Neutrophil (primary cell): ENCODE data around the gene MSGN1.

Experiments used
- H3K27ac ChIP-seq: fragments of 200-600 bp; sonication (generic); 2 replicates; pipeline ENCODE4 v1.5.1; 2016; ENCODE audit warnings: mild to moderate bottlenecking, moderate library complexity
- H3K27me3 ChIP-seq: fragments of 200-600 bp; sonication (generic); 2 replicates; pipeline ENCODE4 v1.6.0; 2016; ENCODE audit warnings: mild to moderate bottlenecking
- H3K36me3 ChIP-seq: fragments of 200-600 bp; sonication (generic); 2 replicates; pipeline ENCODE4 v1.5.1; 2017
- H3K4me1 ChIP-seq, 2 experiments: fragments of 200-600 bp in 1 of 2; sonication (generic) in 1 of 2; 1 replicate in 1 of 2; 2 replicates in 1 of 2; pipeline versions ENCODE4 v1.5.1 to v1.6.1; 2013 to 2016; ENCODE audit warnings: low read depth in 1 of 2, low read length in 1 of 2, mild to moderate bottlenecking in 1 of 2, moderate library complexity in 1 of 2; ENCODE audit not compliant: control insufficient read depth in 1 of 2, insufficient read depth in 1 of 2
- H3K4me3 ChIP-seq, 2 experiments: fragments of 200-600 bp in 1 of 2; sonication (generic) in 1 of 2; 1 replicate in 1 of 2; 2 replicates in 1 of 2; pipeline ENCODE4 v1.5.1; 2013 to 2016; ENCODE audit warnings: low read depth in 1 of 2, low read length in 1 of 2, mild to moderate bottlenecking in 1 of 2, moderate library complexity in 1 of 2
- H3K9me3 ChIP-seq: fragments of 200-600 bp; sonication (generic); 2 replicates; pipeline ENCODE4 v1.5.1; 2016
- CTCF ChIP-seq: fragments of 200-600 bp; sonication (generic); IDR thresholded peaks from 2 replicates; pipeline ENCODE4 v1.5.1; 2016; ENCODE audit warnings: antibody characterized with exemption

The MSGN1 gene

GRCh38 chr2:17792515-17792914 is 23.7 kb upstream of the MSGN1 start:
- Histone ChIP-seq H3K27ac (no peak overlapping the region), H3K9me3 (no peaks in the 10 kb centered on the region), H3K27me3 (peaks cover 27% of the 10 kb centered on the region), H3K4me1 (no peaks in the 10 kb centered on the region), H3K36me3 (no peaks in the 10 kb centered on the region), H3K4me3 (no peak overlapping the region)
- no peak for TF ChIP-seq CTCF

- no peak overlapping the region for H3K4me3 ChIP-seq
- H3K27me3 ChIP-seq, result peaks cover 27% of the 10 kb centered on the region
- H3K9me3 ChIP-seq, result no peaks in the 10 kb centered on the region
- TF ChIP-seq CTCF, result no peak
- H3K4me1 ChIP-seq, result no peaks in the 10 kb centered on the region
- no peaks in the 10 kb centered on the region for H3K36me3 ChIP-seq
- H3K27ac ChIP-seq, result no peak overlapping the region
These were observed 23.0 kb upstream of the MSGN1 start for GRCh38 chr2:17793296-17793695.

DNA sequence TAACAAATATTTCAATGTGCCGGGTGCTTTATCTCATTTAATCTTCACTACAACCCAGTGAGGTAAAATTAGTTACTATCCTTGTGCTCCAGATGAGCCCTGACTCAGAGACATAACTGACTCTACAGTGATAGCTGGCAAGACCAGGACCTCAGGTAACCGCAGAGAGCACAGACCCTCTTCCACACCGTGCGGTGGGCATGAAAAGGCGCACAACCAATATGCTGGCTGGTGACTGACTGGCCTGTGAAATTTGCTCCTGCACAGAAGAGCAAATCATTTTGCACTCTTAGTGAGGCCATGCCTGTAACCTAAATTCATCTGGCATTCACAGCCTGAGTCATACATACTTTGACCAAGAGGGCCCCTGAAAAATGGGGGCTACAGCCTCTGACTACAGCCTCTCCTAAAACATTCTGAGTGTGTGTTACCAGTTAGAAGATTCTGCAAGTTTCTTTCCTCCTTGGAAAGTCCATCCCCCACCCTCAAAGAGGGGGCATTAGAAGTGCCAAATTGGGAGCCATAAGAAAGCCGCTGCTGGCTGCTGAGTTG is 22.4 kb upstream of the MSGN1 start:
- TF ChIP-seq CTCF, result no peak
- H3K4me3 ChIP-seq, result no peak overlapping the region
- no peak overlapping the region for H3K27ac ChIP-seq
- H3K27me3 ChIP-seq, result peaks cover 27% of the 10 kb centered on the region
- H3K9me3 ChIP-seq, result no peaks in the 10 kb centered on the region
- no peaks in the 10 kb centered on the region for H3K36me3 ChIP-seq
- H3K4me1 ChIP-seq, result no peaks in the 10 kb centered on the region

- no peaks in the 10 kb centered on the region for H3K36me3 ChIP-seq
- no peak overlapping the region for H3K4me3 ChIP-seq
- no peak overlapping the region for H3K27ac ChIP-seq
- no peak for TF ChIP-seq CTCF
- no peaks in the 10 kb centered on the region for H3K9me3 ChIP-seq
- no peaks in the 10 kb centered on the region for H3K4me1 ChIP-seq
- peaks cover 21% of the 10 kb centered on the region for H3K27me3 ChIP-seq
These were observed 21.0 kb upstream of the MSGN1 start for GRCh38 chr2:17795309-17795708.

- no peak for TF ChIP-seq CTCF
- H3K4me1 ChIP-seq, result no peaks in the 10 kb centered on the region
- no peaks in the 10 kb centered on the region for H3K9me3 ChIP-seq
These were observed 17.9 kb upstream of the MSGN1 start for GRCh38 chr2:17798338-17798737.

More at GRCh38 chr2:17798338-17798737, 17.9 kb upstream of the MSGN1 start:
- Histone ChIP-seq H3K27ac (no peak overlapping the region), H3K36me3 (no peaks in the 10 kb centered on the region), H3K27me3 (no peaks in the 10 kb centered on the region), H3K4me3 (no peak overlapping the region)
